ENCODE data around the gene RIMKLB. TPM values are rescaled to one million over a fixed set of nuclear protein-coding genes. Genes with fewer than 3 reads are reported as not detected.

Gene RIMKLB
- total RNA-seq, 1 experiment from 2014 or later = 0.39 TPM

GRCh38 chr12:8818526-8818925 lies 120.7 kb downstream of the RIMKLB start:
- no peak overlapping the region for H3K4me3 ChIP-seq (replicated peaks in 1 of 2; ENCODE audit: low read depth in 1 of 2, low read length in 2 of 2)
- no peaks in the 10 kb centered on the region for H3K79me2 ChIP-seq (ENCODE audit: insufficient read depth, low read length)
- no TSS peak for BruUV-seq (replicated peaks)
- no peaks in the 10 kb centered on the region for H3K4me1 ChIP-seq (ENCODE audit: control insufficient read depth in 1 of 2, insufficient read depth in 2 of 2, low read length in 2 of 2)
- ATAC-seq (no peak), DNase-seq (ENCODE audit: low read depth, low spot score) (no peak)
- H3K9me3 ChIP-seq (ENCODE audit: control insufficient read depth in 1 of 2, insufficient read depth in 1 of 2, low read depth in 1 of 2, low read length in 2 of 2) = no peaks in the 10 kb centered on the region
- H2AFZ ChIP-seq (ENCODE audit: low read depth, low read length, poor library complexity, severe bottlenecking) = no peak overlapping the region
- no peak overlapping the region for H3K27ac ChIP-seq (ENCODE audit: low read depth, low read length)
- no peaks in the 10 kb centered on the region for H4K20me1 ChIP-seq (ENCODE audit: insufficient read depth)
- no peak overlapping the region for H3K4me2 ChIP-seq (ENCODE audit: low read length)
- no peaks in the 10 kb centered on the region for H3K9me2 ChIP-seq (ENCODE audit: insufficient read depth)
- H3K9ac ChIP-seq (ENCODE audit: low read length) = no peak overlapping the region
- intact Hi-C loops (cut with micrococcal nuclease) = no loop called here
- no peak for TF ChIP-seq REST (IDR thresholded peaks at IDR 0.05; ENCODE audit: low read depth)
- no peak for TF ChIP-seq JUND (IDR thresholded peaks at IDR 0.05)
- no peak for TF ChIP-seq ZBTB33 (IDR thresholded peaks at IDR 0.05; ENCODE audit: extremely low read depth, insufficient replicate concordance, low read length)
- no peak for TF ChIP-seq MAX (IDR thresholded peaks at IDR 0.05)
- TF ChIP-seq CEBPB (IDR thresholded peaks at IDR 0.05; ENCODE audit: low read depth) = no peak
- no peak for TF ChIP-seq EZH2 (IDR thresholded peaks at IDR 0.05)
- TF ChIP-seq CBX3 (IDR thresholded peaks at IDR 0.05; ENCODE audit: low read depth) = no peak
- no peak for TF ChIP-seq POLR2A (IDR thresholded peaks at IDR 0.05; ENCODE audit: borderline replicate concordance, extremely low read depth, insufficient read depth, insufficient read length)
- no peak for TF ChIP-seq ATF3 (IDR thresholded peaks at IDR 0.05)
- TF ChIP-seq CTCF (IDR thresholded peaks at IDR 0.05 in 2 of 3, conservative IDR thresholded peaks at IDR 0.05 in 1 of 3; ENCODE audit: borderline replicate concordance in 1 of 3, insufficient read depth in 1 of 3, low read depth in 2 of 3, low read length in 2 of 3) = no peak
- no peak for TF ChIP-seq FOSL1 (IDR thresholded peaks at IDR 0.05; ENCODE audit: low read depth)
- no peak for TF ChIP-seq RAD21 (IDR thresholded peaks at IDR 0.05; ENCODE audit: low read depth)
- no peak for TF ChIP-seq TCF7L2 (IDR thresholded peaks at IDR 0.05; ENCODE audit: borderline replicate concordance, extremely low read depth, insufficient read depth, insufficient read length)
- no peak for TF ChIP-seq POLR2AphosphoS5 (IDR thresholded peaks at IDR 0.05; ENCODE audit: low read depth, low read length)
- no peak for TF ChIP-seq EGR1 (IDR thresholded peaks at IDR 0.05; ENCODE audit: low read depth)
- TF ChIP-seq ELF1 (IDR thresholded peaks at IDR 0.05; ENCODE audit: borderline replicate concordance, low read depth) = no peak
- TF ChIP-seq ZNF274 (IDR thresholded peaks at IDR 0.05; ENCODE audit: low read depth, low read length) = no peak
- no peak for TF ChIP-seq EZH2phosphoT487 (IDR thresholded peaks at IDR 0.05; ENCODE audit: borderline replicate concordance)
- TF ChIP-seq YY1 (IDR thresholded peaks at IDR 0.05; ENCODE audit: extremely low read depth, insufficient replicate concordance, low read depth, low read length) = no peak
- no peak for TF ChIP-seq SRF (IDR thresholded peaks at IDR 0.05; ENCODE audit: low read depth)
- CTCF ChIA-PET = interaction anchor here (1.6 kb wide), 1 partner anchor 161 kb away, joined by 3 read pairs; no protein-coding TSS in a partner anchor
- H3K27me3 ChIP-seq (ENCODE audit: insufficient read depth, low read length) = no peaks in the 10 kb centered on the region
- no peaks in the 10 kb centered on the region for H3K36me3 ChIP-seq (ENCODE audit: control insufficient read depth in 1 of 2, insufficient read depth in 2 of 2, low read length in 2 of 2)
- RAD21 ChIA-PET (ENCODE audit: low non-redundant PET in 1 of 2, low total read pairs in 2 of 2, uncharacterized antibody in 2 of 2, unreplicated experiment in 2 of 2) = no interaction called here
- POLR2A ChIA-PET = no interaction called here

Measured in HCT116 (cell line).